ENCODE results near the gene MTUS2. TPM values are rescaled to one million over a fixed set of nuclear protein-coding genes. Genes with fewer than 3 reads are reported as not detected.

MTUS2 gene
- total RNA-seq, 1 donor from 2014 or later, result not detected

DNA sequence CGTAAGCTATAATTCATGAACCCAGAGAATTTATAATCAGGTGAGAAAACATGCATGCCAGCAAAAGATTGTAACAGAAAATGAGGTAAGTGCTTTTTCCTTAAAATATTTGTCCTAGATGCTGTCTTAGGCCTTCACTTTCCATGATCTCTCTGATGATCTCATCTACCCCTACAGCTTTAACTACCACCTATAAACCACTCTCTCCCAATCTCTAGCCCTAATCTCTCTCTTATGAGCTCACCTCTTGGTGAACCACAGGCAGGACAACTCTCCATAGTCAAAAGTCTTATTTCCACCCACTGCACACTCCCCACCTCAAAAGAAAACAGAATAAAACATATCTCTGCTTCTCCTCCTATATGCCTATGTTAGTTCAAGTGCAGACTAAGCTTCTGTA is 638.3 kb downstream of the MTUS2 start:
- no peak for DNase-seq

DNA sequence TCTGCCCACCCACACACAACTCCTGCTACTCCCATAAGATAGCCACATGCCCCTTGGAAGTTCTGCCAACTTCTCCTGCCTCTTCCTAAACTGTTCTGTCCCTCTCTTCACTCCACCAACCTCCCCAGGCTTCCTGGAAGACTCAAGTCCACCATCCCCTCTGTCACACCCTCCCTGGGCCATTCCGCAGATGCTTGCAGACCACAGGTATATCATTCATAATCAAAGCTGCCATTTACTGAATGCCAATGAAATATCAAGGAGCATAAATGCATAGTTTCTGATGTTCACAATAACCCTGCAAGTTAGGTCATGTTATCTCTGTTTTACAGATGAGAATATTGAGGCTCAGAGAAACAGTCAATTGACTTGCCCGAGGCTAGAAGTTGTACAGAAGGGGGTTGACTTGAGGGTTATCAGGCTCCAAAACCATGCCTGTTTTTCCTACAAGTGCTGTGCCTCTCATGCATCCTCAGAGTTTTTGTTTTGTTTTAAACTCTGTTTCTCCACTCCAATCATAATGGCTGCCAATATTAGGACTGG is 639.7 kb downstream of the MTUS2 start:
- no peak for DNase-seq

DNA sequence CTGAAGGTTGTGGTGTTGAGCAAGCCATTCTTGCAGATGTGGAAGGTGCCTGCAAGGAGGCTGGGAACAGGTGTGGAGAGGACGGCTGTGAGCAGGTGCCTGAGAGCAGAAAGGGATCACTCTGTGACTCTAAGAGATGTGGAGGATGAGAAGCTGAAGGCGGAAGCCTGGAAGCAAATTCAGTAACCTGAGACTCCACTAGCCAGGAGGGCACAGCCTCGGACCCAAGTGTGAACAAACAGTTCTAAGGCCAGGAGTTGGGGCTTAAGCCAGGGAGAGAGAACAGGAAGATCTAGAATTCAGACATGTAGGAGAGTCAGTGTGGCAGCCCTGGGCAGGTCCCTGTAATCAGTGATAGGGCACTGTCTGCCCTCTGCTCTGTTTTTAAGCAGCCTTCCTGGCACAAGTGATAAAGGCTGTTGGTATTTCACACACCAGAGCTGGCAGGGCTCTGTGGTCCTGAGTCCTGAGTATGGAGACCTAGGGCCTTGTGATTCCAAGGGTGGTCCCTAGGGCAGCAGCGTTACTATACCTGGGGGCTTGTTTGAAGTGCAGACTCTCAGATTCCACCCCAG is 644.1 kb downstream of the MTUS2 start:
- DNase-seq, result no peak

DNA sequence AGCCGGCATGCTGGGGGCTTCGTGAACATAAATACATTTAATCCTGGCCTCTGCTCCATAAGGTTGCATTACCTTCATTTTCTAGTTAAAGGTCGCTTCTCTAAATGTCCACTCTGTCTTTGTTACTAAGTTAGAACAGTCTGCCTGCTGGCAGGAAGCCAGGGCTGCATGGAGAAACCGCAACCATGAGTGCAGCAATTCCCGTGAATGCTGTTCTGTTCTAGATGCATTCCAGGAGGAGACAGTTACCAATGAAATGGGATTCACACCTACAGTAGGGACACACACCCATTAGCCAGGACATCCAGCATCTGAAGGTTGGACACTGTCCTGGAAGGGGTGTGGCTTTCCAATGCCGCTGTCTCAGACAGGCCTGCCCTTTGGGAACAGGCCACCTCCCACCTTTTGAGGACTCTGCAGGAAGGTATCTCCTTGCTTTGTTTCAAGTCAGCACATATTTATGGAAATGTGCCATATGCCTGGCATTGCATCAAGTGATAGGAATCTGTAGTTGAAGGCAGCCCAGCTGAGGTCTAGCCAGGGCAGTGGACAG is 645.7 kb downstream of the MTUS2 start:
- peak; percentile 31 for DNase-seq

DNA sequence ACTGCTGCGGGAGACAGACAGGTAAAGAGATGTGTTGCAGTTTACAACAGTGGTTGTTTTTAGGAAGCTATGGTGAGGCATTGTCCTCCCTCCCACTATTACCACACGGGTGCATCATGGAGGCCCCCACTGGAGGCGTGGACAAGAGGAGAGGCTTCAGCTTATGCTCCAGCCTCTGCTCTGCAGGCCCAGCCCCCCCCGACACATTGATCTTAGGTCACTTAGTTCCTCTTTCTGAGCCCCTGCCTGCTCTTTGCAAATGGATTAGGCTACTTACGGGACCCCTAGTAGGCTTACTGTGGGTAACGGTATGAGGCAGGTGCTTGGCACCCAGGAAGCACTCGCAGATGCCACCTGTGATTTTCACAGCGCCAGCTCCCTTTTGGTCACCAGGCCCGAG is 651.4 kb downstream of the MTUS2 start:
- no peak for DNase-seq

DNA sequence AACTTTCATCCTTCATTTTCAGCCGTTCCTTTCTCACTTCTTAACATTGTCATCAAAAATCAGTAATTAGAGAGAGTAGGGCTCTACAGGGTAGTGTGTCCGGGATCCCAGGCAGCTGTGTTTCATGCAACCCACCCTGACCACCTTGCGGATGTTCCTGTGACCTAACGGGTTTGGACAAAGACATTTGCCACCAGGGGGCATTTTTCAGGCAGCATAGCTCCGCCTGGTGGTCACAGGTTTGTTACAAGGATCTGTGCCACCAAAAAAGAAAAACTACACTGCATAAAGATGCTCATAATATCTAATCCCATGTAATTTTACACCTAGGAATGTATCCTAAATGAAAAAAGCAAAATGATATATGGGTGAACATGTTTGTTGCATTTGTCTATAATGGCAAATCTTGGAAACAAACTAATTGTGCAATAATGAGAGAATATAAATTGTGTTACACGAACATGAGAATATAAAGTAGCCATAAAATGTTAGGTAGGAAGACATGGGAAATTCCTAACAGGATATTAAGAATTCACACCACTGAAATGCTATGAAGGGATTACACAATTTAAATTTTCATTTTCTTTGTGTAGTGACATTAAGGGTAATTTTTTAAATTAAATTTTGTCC is 652.3 kb downstream of the MTUS2 start:
- DNase-seq, result peak; percentile 82

DNA sequence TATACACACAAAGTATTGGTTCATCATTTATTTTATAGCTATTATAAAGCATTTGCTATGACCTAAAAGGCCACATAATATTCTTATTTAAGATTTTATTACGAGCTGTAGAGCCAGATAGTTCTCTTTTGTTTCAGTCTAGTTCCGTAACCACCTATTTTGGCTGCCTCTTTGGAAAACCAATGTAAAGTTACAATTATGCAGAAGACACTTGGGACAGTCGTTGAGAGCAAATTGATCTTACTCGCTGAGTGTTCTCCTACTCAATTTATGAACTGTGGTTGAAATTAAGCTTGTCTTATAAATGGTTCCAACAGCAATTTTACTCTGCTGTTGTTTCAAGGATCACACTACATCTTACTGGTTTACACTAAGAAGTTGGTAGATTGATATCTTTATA is 653.0 kb downstream of the MTUS2 start:
- DNase-seq, result no peak

DNA sequence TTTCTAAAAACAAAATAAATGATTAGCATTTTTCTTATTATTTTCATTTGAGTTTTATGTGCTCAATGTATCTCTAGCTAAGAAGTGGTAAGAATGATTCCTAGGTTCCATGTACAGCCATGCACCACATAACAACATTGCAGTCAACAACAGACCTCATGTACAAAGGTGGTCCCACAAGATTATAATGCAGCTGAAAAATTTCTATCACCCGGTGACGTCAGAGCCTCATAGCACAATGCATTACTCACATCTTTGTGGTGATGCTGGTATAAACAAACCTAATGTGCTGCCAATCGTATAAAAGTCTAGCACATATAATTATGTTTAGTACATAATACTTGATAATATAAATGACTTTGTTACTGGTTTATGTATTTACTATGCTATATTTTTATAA is 654.9 kb downstream of the MTUS2 start:
- DNase-seq, result no peak

DNA sequence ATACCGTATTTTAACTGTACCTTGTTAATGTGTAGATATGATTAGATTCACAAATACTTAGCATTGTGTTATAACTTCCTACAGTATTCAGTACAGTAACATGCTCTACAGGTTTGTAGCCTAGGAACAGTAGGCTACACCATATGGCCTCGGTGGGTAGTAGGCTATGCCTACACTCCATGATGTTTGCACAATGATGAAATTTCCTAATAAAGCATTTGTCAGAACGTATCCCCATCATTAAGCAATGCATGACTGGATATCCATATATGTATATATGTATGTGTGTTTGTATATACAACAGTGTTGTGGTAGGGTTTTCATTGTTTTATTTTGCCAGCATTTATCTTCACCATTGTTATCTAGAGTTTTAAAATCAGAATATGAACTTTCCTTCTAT is 655.9 kb downstream of the MTUS2 start:
- no peak for DNase-seq

DNA sequence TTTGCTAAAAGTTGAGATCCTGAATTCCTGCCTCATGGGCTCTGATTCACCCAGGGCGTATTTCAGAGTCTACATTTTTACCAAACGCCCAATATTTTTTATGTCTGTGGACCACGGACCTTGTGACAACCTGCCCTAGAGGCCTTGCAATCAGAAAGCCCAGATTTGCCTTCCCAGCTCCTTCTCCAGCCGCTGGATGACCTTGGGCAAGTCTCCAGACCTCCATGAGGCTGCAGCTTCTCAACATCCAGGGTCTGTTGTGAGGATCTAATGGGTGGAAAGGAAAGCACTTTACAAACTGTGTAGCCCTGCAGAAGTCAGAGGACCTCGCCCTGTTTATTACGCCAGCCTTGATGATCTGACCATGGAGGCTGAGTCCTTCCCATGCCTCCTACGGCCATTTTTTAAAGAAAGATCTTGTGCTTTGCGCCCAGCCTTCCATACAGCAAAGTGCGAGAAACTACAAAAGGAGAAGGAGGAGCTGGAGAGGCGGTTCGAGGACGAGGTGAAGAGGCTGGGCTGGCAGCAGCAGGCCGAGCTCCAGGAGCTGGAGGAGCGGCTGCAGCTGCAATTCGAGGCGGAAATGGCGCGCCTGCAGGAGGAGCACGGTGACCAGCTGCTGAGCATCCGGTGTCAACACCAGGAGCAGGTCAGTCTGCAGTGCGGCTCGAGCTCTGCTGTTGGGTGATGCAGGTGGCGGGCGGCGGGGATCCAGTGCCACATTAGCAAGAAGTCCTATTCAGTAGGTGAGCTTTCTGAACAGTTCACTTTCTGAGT is 659.8 kb downstream of the MTUS2 start:
- DNase-seq, result no peak

DNA sequence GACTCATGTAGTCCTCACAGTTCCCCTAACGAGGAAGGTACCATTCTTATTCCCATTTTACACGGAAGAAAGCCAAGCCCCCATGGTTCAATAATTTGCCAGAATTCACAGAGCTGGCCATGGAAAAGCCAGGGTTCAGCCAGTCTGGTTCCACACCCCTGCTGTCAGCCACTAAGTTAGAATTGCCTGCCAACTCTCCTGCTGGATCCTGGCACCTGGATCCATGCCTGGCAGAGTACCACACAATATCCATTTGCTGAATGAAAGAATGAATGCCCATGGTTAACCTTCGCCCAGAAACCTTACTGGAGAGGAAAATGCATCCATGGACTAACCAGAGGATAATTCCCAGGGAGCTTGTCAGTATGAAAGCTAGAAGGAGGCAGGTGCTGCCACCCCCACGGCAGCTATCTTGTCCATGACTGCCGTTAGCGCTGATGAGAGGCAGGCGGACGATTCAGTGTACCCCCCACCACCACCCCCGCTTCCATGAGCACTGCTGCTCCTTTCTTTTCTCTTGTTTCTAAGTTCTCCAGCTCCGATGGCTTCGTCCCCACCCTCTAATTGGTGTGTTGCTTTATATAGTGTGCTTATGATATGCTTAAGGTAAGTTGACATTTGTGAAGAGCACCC is 660.9 kb downstream of the MTUS2 start:
- no peak for DNase-seq

DNA sequence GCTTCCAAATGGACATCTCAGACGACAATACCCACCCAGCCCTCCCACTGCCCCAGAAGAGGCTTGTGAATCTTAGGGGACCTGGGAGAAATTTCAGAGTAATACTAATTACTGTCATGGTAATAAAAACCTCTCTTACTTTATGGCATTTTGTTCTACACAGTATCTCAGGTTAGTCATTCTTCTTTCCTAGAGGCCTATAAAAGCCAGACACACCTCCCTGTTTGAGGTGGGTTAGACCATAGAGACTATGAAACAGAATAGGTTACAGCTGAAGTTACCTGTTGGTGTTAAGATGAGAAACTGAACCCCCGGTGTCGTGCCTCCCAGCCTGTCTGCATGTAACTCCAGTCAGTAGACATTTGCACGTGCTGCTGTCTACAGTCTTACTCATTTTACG is 661.5 kb downstream of the MTUS2 start:
- no peak for DNase-seq

DNA sequence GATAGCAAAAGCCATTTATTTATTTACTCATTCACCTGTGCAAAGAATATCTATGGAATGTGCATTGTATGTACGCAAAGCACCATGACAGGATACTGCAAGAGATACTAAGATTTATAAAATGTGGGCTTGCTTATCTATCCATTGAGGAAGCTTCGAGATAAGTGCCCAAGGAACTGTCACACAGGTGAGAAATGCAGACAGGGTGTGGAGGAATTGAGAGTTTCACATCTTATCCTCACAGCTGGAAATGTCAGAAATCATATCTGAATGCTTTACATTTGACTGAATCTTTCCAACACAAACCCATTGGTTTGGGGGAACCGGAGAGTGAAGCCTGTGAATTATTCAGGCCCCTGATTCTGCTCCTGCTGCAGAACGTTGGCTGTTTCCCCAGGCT is 662.4 kb downstream of the MTUS2 start:
- no peak for DNase-seq

DNA sequence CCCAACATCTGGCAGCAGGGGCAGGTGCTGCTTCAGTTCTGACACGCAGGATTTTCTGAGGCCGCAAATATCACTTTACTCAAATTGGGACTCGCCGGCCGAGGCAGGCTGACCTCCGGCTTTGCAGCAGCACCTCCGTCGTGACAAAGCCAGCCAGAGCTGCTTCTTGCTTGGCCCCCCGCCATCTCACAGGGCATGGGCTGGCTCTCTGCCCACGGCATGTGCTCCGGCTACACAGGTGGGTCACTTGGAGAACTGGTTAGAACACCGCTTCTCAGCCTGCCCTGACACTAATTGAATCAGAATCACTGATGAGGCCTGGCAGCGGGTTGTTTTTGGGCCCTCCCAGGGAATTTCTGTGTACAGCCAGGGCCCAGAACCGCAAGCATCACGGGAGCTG is 663.1 kb downstream of the MTUS2 start:
- DNase-seq, result no peak

DNA sequence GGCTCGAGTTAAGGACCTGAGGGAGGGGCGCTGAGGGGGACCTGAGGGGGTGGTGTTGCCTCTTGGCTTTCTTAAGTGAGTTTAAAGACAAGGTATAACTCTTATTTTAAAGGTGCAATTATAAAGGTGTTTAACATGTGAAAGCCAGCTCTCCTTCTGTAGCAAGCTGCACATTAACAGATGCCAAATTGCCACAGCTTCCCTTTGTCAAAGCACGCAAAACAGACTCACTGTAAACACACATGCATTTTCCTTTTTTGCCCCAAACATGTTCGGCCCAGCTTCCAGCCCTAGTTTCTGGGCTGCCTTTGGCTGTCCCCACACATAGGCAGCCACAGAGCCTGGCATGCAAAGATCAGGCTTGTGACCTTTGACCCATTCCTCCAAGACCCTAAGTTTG is 663.5 kb downstream of the MTUS2 start:
- no peak for DNase-seq

DNA sequence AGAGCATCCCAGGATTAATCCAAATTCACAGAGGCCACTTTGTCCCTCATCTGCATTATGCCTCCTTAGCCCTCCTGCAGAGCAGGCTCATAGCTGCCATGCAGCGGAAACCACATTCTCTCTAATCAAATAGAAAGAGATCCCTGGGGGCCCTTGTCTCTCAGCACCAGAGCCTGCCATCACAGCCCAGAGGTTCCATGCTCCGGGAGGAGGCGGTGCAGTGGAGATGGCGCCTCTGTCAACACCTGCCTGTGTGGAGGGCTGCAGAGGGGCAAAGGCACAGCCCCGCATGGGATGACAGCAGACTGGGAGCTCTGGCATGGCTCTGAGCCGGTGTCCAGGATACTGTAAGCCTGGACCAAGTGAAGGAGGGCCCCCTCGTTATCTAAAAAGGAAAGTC is 664.1 kb downstream of the MTUS2 start:
- no peak for DNase-seq

DNA sequence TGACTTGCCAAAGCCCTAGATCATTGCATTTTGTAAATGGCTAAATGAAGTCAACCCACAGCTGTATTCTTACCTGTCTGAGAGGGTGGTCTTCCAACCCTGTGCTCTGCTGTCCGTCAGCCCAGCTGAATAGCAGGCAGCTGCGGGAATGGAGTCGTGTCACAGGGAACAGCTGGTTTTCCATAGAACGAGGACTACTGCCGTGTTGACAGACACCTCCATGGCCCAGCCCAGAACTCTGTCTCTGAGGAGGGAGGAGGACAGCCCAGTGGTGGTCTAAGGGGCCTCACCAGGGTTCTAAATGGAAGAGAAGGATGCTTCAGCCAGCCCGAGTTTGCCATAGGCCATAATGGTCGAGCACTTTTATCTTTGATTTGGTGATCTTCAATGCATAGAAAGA is 664.7 kb downstream of the MTUS2 start:
- DNase-seq, result no peak

DNA sequence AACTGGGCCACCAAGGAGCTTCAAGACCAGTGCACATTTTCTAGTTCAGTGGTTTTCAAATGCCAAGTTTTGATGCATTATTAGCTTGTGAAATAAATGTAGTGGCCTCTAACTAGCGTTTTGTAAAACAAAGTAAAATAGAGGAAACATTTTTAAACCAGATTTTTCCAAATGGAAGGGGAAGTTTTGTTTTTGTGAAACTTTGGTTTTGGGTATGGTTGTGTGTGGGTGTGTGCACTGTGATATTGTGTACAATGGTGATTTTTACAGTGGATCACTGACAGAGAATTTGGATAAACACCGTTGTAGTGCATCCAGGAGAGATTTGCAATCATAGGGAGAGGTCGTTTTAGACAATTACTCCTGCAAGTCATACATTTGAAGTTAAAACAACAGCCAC is 666.4 kb downstream of the MTUS2 start:
- no peak for DNase-seq

DNA sequence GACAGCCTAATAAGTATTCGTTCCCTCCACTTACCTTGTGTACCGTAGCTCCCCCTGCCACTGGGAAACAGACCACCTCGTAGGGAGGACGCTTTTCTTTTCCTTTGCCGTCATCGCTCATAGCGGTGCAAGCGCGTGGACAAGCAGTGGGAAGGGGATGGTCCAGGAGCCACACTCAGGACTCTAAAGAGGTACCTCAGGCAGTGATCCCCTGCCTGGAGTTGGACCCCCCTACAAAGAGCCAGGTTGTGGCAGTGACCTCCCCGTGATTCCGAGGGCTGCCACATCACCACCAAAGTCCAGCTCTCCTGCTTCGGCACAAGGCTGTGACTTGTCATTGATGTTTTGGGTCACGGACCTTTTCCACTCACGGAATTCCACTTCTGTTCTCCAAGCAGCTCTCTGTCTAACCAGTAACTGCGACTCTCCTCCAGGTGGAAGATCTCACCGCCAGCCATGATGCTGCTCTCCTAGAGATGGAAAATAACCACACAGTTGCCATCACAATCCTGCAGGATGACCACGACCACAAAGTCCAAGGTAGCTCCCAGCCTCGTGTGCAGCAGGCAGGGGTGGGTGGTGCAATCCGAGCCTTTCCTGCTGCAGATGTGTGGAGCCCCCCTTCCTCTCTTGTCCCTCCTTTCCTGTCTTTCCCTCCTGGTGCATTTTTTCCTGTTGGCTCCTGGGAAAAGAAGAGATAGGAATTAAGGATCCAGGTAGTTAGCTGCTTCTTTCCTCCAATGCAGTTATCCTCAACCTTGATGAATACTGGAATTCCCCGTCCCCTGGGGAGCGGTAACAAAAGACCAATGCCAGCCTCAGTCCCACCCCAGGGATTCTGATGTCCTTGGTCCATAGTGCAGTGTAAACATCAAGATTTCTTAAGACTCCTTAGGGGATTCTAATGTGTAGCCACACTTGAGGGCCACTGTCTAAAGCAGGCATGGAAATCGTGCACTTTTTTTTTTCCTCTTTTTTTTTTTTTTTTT is 667.6 kb downstream of the MTUS2 start:
- DNase-seq, result no peak

DNA sequence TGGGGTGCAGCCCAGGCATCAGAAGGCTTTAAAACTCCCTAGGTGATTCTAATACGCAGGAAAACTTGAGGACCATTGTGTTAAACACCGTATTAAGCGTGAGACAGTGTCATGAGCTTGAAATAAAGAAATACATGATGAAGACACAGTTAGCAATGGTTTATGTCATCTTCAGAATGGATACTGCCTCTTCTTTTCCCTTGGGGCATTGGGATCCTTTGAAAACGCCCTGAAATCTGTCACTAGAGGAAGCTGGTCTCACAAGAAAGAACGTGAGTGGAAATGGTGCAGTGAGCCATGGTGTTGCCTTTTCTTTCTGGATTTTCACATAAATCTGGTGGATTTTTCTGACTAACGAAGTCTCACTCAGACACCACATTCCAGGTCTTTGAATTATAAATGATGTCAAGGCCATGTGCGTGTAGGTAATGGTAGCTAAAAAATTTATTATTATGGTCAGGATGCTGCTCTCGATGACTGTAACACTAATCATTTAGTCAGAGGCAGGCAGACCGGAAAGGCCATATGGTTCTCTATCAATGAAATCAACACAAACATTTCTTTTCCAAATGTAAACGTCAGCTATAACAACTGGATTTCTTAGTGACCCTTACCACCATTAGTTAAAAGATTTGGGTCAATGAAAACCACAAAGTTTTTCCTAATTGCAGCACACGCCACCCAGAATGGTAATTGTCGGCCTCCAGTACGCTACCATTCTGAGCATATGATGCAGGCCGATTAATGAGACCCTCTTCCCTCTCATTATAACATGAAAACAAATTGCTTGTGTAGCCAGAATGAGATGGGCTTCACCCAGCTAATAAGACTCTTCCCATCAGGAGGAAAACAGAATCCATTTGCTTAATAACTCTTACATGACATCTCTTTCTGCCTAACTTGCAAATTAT is 669.8 kb downstream of the MTUS2 start:
- DNase-seq, result no peak

DNA sequence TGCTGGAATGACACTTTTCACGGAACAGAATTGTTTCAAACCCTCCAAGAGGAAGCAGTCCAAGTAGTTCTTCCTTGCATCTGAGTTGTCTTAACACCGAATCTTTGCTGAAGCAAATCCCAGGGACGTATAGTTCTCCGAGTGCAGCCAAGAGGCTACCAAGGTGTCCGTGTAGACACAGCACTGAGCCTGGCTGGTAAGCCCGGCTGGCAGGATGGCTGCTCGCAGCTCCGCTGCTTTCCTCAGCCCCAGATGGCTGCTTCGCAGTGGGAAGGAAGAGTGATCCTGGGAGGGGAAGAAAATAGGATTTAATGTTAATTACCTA is 670.4 kb downstream of the MTUS2 start:
- no peak for DNase-seq

All from dermis blood vessel endothelial cell (primary cell).